GM18519 (cell line): ENCODE measurements around the gene OSM.

Source experiments
- ATAC-seq: cut with Tn5 transposase; IDR thresholded peaks from one replicate; pipeline ENCODE4 v1.9.1; 2021; ENCODE audit warnings: mild to moderate bottlenecking, moderate library complexity; ENCODE audit not compliant: unreplicated experiment, low FRiP score

The OSM gene

GRCh38 chr22:30266445-30267381 is at the start of gene OSM:
OSM (minus strand) TSS chr22:30266851; CDS start chr22:30266799, 52 bp downstream.
- ATAC-seq, result no peak

- ATAC-seq, result no peak
Measured at GRCh38 chr22:30315962-30316576, 49.4 kb upstream of the OSM start.

GRCh38 chr22:30314915-30315314 is 48.3 kb upstream of the OSM start:
- ATAC-seq, result no peak

GRCh38 chr22:30313527-30314363 is 47.1 kb upstream of the OSM start:
- no peak for ATAC-seq

GRCh38 chr22:30312053-30312452 is 45.4 kb upstream of the OSM start:
- no peak for ATAC-seq

GRCh38 chr22:30310881-30311771 is 44.5 kb upstream of the OSM start:
- ATAC-seq, result no peak

GRCh38 chr22:30309951-30310741 is 43.5 kb upstream of the OSM start:
- no peak for ATAC-seq

GRCh38 chr22:30308518-30309230 is 42.0 kb upstream of the OSM start:
- no peak for ATAC-seq

GRCh38 chr22:30308093-30308492 is 41.4 kb upstream of the OSM start:
- ATAC-seq, result no peak

- ATAC-seq, result no peak
Measured at GRCh38 chr22:30307041-30307574, 40.5 kb upstream of the OSM start.

GRCh38 chr22:30306627-30307011 is 40.0 kb upstream of the OSM start:
- ATAC-seq, result no peak

- ATAC-seq, result no peak
Measured at GRCh38 chr22:30305906-30306626, 39.4 kb upstream of the OSM start.

- no peak for ATAC-seq
Measured at GRCh38 chr22:30305519-30305905, 38.9 kb upstream of the OSM start.

GRCh38 chr22:30304495-30305244 is 38.0 kb upstream of the OSM start:
- no peak for ATAC-seq

- no peak for ATAC-seq
Measured at GRCh38 chr22:30302810-30303138, 36.1 kb upstream of the OSM start.

- ATAC-seq, result no peak
Measured at GRCh38 chr22:30301995-30302809, 35.6 kb upstream of the OSM start.
